HG03108 (cell line): ENCODE results near the gene MAGOHB.
"Not testable (repeated sequence)": the region's sequence is repeated elsewhere in the genome, so short reads cannot be mapped to it uniquely, and the experiment has no call there.

Experiments
- ATAC-seq: cut with Tn5 transposase; IDR thresholded peaks from one replicate; pipeline ENCODE4 v1.9.1; 2021; ENCODE audit warnings: moderate library complexity; ENCODE audit not compliant: unreplicated experiment

Gene MAGOHB

GRCh38 chr12:10613349-10614055 lies at the start of gene MAGOHB:
Gene MAGOHB, minus strand, starts transcription at chr12:10613609. Its CDS starts 77 bp downstream, at chr12:10613532.
- peak; percentile 92 for ATAC-seq

GRCh38 chr12:10661338-10661737 lies 47.9 kb upstream of the MAGOHB start:
- ATAC-seq: no peak

- no peak for ATAC-seq
Measured at GRCh38 chr12:10654003-10654402, 40.6 kb upstream of the MAGOHB start.

DNA sequence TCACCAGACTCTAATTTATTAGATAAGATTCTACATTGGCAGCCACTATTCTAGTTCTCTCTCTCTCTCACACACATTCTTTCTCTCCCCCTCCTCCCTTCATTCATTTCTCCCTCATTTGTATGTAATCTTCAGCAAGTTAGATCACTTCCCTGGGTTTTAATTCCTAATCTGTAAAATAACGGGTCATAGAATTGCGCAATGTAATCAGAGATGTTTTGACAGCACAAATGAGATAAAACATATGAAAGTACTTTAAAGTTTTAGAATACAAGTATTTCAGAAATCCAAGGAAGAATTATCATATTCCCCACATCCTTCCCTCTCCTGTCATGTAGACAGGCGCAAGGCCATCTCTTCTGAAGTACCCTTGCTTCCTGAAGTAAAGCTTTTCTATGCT lies 38.8 kb upstream of the MAGOHB start:
- ATAC-seq: no peak

DNA sequence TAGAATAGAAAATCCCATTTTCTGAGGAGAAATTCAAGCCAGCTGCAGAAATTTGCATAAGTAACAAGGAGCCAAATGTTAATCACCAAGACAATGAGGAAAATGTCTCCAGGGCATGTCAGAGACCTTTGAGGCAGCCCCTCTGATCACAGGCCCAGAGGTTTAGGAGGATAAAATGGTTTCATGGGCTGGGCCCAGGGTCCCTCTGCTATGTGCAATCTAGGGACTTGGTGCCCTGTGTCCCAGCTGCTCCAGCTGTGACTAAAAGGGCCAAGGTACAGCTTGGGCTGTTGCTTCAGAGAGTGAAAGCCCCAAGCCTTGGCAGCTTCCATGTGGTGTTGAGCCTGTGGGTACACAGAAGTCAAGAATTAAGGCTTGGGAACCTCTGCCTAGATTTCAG lies 33.2 kb upstream of the MAGOHB start:
- not testable (repeated sequence) for ATAC-seq

DNA sequence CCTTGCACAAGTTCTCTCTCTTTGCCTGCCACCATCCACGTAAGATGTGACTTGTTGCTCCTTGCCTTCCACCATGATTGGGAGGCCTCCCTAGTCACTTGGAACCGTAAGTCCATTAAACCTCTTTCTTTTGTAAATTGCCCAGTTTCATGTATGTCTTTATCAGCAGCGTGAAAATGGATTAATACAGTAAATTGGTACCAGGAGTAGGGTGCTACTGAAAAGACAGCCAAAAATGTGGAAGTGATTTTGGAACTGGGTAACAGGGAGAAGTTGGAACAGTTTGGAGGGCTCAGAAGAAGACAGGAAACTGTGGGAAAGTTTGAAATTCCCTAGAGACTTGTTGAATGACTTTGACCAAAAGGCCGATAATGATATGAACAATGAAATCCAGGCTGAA lies 32.5 kb upstream of the MAGOHB start:
- no peak for ATAC-seq

DNA sequence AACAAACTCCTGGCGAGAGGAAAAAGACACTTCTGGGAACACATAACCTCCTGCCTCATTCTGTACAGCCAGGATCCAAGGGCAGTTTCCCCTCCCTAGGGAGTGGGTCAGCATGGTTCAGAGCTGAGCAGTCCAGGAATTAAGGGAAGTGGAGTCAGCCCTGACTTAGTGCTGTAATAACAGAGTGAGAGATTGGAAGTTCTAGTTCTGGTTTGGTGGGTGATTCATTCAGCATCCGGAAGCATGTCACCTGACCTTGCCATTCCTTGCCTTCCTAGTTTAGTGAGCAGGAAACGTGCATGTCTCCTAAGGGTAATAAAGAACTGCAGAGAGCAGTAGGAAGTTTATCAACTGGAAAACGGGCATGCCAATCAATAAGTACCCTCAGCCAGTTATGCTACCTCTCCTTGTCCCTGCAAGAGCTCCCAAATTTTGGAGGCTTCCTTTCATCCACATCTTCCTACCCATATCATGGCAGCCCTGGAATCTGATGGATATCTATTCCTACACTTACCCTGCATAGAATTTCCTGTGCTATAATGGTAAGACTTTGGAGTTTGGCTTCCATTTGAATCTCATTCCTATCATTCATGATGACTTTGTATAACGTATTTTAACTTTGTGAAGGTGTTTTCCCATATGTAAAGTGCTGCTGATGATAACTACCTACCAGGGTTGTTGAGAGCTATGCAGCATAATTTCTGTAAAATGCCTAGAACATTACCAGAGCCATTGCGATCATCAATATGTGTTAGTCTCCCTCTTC lies 28.5 kb upstream of the MAGOHB start:
- ATAC-seq: no peak

- ATAC-seq: no peak
Measured at GRCh38 chr12:10638728-10639127, 25.3 kb upstream of the MAGOHB start.

- no peak for ATAC-seq
Measured at GRCh38 chr12:10636611-10637010, 23.2 kb upstream of the MAGOHB start.

- ATAC-seq: no peak
Measured at GRCh38 chr12:10636124-10636523, 22.7 kb upstream of the MAGOHB start.

DNA sequence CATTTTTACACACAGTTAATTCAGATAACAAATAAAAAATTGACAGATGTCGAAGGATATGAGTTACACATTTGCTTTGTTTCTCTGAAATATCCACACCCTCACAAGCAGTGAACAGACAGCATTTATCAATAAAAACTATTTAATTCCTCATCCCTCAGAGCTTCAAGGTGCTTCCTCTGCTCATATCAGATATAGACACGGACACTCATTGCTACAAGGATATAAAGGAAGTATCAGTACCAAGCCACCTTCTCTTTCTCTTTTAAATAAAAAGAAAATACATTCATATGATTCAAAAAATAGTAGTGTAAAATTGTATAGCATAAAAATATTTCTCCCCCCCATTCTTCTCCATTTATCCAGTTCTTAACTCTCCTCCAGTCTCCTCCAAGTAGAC lies 21.9 kb upstream of the MAGOHB start:
- no peak for ATAC-seq

- no peak for ATAC-seq
Measured at GRCh38 chr12:10634427-10634826, 21.0 kb upstream of the MAGOHB start.

DNA sequence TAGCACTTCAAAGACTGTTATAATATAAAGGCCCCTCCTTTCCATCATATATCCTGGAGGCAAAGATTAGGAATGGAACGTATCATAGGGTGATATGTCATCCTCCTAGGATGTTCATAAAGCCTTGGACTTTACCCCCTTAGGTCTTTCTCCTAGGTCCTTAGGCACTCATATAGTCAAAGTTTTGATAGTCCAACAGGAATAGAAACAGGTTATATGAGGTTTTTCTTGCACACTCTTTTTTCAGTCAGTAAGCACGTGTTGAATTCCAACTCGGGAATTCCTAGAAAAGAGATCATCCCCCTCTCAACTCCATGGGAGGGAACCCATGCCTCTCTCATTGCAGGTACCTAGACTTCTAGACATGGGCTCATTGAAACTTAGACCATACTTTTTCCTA lies 20.1 kb upstream of the MAGOHB start:
- ATAC-seq: no peak

DNA sequence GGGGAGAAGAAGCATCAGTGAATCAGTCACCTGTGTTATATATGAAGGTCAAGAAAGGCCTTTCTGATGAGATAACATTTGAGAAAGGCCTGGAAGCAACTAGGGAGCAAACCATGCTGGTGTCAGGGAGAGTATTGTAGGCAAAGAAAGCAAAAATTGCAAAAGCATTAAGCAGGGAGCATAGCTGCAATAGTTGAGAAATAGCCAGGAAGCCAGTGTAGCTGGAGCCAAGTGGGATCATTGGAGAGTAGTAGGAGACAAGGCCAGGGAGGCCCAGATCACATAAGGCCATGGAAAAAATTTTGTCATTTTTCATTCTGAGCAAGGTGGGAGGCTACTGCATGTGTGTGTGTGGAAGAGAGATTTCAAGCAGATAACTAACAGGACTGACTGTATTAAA lies 18.8 kb upstream of the MAGOHB start:
- no peak for ATAC-seq

- no peak for ATAC-seq
Measured at GRCh38 chr12:10624605-10625004, 11.2 kb upstream of the MAGOHB start.

DNA sequence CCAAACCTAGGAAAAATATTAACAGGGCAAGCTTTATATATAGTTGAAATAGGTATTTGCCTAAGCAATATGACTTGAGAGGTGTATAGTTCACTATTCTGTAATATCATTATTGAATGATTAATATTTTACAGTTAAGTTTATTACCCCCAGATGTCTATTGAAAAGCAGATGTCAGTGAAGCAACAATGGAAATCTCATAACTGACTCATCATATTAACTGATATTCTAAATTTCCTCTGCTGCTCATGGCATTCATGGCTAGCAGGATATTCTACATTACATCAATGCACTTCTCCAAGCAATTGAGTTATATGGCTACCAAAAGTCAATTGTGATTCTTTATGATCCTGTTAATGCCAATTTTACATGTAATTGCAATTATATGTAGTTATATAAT lies 9.7 kb upstream of the MAGOHB start:
- no peak for ATAC-seq

- no peak for ATAC-seq
Measured at GRCh38 chr12:10621278-10621677, 7.9 kb upstream of the MAGOHB start.

GRCh38 chr12:10620078-10620779 lies 6.8 kb upstream of the MAGOHB start:
- ATAC-seq: no peak

- no peak for ATAC-seq
Measured at GRCh38 chr12:10618338-10618987, 5.1 kb upstream of the MAGOHB start.

DNA sequence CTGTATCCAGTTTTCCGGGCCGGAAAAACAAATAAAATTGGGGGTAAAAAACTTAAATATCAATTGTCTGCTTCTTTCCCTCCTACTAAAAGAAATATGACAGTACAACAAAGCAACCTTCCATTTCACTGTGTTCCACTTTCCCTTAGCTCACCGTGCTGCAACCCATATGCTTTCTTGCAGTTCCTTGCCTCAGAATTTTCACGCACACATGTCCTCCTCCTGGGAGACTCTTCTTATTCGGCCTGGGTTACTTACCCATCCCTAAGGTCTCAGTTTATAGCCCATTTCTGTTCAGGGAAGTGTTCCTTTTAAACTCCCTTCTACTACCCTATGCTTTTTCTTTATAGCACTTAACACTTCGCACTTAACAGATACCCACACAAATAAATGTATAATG lies 4.5 kb upstream of the MAGOHB start:
- no peak for ATAC-seq

DNA sequence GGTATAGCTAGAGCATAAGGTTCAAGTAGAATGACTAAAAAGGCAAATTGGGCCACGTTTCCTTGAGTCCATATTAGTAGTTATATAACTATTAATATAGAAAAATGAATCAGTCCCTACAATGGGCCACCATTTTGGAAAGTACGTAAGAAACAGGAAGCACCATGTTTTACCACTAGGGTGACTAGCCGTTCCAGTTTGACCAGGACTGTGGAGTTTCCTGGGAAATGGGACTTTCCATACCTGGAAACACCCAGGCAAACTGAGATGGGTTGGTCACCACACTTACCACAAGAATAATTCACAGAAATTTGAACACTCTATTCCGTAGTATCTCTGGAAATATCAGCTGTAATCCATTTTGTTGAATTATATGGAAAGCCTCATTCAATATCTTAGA lies 2.1 kb upstream of the MAGOHB start:
- ATAC-seq: no peak

- peak; percentile 16 for ATAC-seq
Measured at GRCh38 chr12:10614056-10614370, 604 bp upstream of the MAGOHB start.
